ENCODE measurements around the gene EPHB3.

GRCh38 chr3:184549796-184550577, 11.6 kb upstream of the EPHB3 start:
- TF ChIP-seq POLR2AphosphoS5 (IDR thresholded peaks at IDR 0.05) (peak in 1 of 3 donors; percentile 12), EP300 (IDR thresholded peaks at IDR 0.05) (no peak), CTCF (IDR thresholded peaks at IDR 0.05) (no peak)
